OCI-LY7 (cell line): ENCODE measurements around the gene KRT3. TPM values are rescaled to one million over a fixed set of nuclear protein-coding genes. Genes with fewer than 3 reads are reported as not detected.

Experiments used
- BruUV-seq: library from RNA; stranded (reverse); fragments of 400-500 nt; replicated peaks from 2 replicates; lab custom pipeline; 2021; lab: Mats Ljungman, UMichigan
- CTCF ChIA-PET: fragments of 300-600 bp; sonication (Branson Sonifier 250); formaldehyde crosslinking; loops from one replicate; lab custom pipeline; 2022; ENCODE audit warnings: antibody characterized with exemption; ENCODE audit not compliant: unreplicated experiment; lab: Charles Lee
- POLR2A ChIA-PET: fragments of 300-600 bp; sonication (Branson Sonifier 250); formaldehyde crosslinking; loops from one replicate; lab custom pipeline; 2022; ENCODE audit warnings: antibody characterized with exemption; lab: Charles Lee
- DNase-seq: peaks from one replicate; pipeline ENCODE4 v3.0.0-alpha.2; 2015; ENCODE audit warnings: low spot score
- H2AFZ ChIP-seq: fragments of 200-600 bp; sonication (generic), shearing (Covaris generic); 2 replicates; pipeline ENCODE4 v1.6.1; 2014; ENCODE audit warnings: mild to moderate bottlenecking, antibody characterized with exemption, low read length, moderate library complexity
- H3K27ac ChIP-seq: fragments of 200-600 bp; sonication (generic); 2 replicates; pipeline ENCODE4 v1.5.1; 2014; ENCODE audit warnings: mixed run types, low read depth, mild to moderate bottlenecking, moderate library complexity, low read length, inconsistent platforms; ENCODE audit not compliant: poor library complexity, severe bottlenecking
- H3K36me3 ChIP-seq: fragments of 200-600 bp; sonication (generic); 2 replicates; pipeline ENCODE4 v1.6.1; 2014; ENCODE audit warnings: mild to moderate bottlenecking, antibody characterized with exemption, low read length, moderate library complexity, mixed read lengths; ENCODE audit not compliant: insufficient read depth
- H3K4me1 ChIP-seq: fragments of 200-600 bp; sonication (generic); 2 replicates; pipeline ENCODE4 v1.5.1; 2014; ENCODE audit warnings: mild to moderate bottlenecking, low read length; ENCODE audit not compliant: insufficient read depth, poor library complexity, severe bottlenecking
- H3K4me2 ChIP-seq: fragments of 200-600 bp; sonication (generic); 2 replicates; pipeline ENCODE4 v1.6.1; 2014; ENCODE audit warnings: mild to moderate bottlenecking, low read length
- H3K4me3 ChIP-seq: fragments of 200-600 bp; sonication (generic); 2 replicates; pipeline ENCODE4 v1.5.1; 2014; ENCODE audit warnings: mild to moderate bottlenecking, low read depth, low read length; ENCODE audit not compliant: poor library complexity, severe bottlenecking
- H3K79me2 ChIP-seq: fragments of 200-600 bp; sonication (generic); 2 replicates; pipeline ENCODE4 v1.6.1; 2016; ENCODE audit warnings: low read depth, mild to moderate bottlenecking, low read length, moderate library complexity, mixed read lengths; ENCODE audit not compliant: insufficient read depth
- H3K9me2 ChIP-seq: fragments of 200-600 bp; sonication (generic); 2 replicates; pipeline ENCODE4 v1.6.1; 2016; ENCODE audit warnings: mild to moderate bottlenecking, low read length, mixed read lengths; ENCODE audit not compliant: insufficient read depth
- H3K9me3 ChIP-seq: fragments of 200-600 bp; sonication (generic); 2 replicates; pipeline ENCODE4 v1.6.1; 2014; ENCODE audit warnings: mild to moderate bottlenecking, mixed run types, low read length, mixed read lengths
- H4K20me1 ChIP-seq: fragments of 200-600 bp; sonication (generic); 2 replicates; pipeline ENCODE4 v1.6.1; 2014; ENCODE audit warnings: mild to moderate bottlenecking, antibody characterized with exemption, low read length, moderate library complexity, mixed read lengths; ENCODE audit not compliant: insufficient read depth
- EZH2phosphoT487 ChIP-seq: fragments of 200-600 bp; sonication (generic); IDR thresholded peaks from 2 replicates; pipeline ENCODE4 v1.6.1; 2018; ENCODE audit warnings: low read depth, borderline replicate concordance, mild to moderate bottlenecking, mixed run types, antibody characterized with exemption, low read length, moderate library complexity, mixed read lengths
- intact Hi-C: fragments of 100-400 bp; cut with micrococcal nuclease; formaldehyde crosslinking; loops from one replicate; pipeline ENCODE4 v1.10.0; 2022; ENCODE audit not compliant: unreplicated experiment
- total RNA-seq, 2 experiments: library from RNA; depleted of rRNA in 1 of 2; stranded (reverse); fragments of >200 nt in 1 of 2; shearing (Covaris generic) in 1 of 2; gene quantifications; 2 replicates each; pipeline ENCODE4 v1.2.3, GENCODE V29; 2014 to 2022
- TF ChIP-seq, protein P1 (sequence below): fragments of 200-600 bp; sonication (generic); conservative IDR thresholded peaks from 2 replicates; pipeline ENCODE4 v1.5.1; 2014; ENCODE audit warnings: mild to moderate bottlenecking, antibody characterized with exemption, low read length, moderate library complexity, mixed read lengths

Gene KRT3
- total RNA-seq, 2 experiments from 2014 or later: not detected

DNA sequence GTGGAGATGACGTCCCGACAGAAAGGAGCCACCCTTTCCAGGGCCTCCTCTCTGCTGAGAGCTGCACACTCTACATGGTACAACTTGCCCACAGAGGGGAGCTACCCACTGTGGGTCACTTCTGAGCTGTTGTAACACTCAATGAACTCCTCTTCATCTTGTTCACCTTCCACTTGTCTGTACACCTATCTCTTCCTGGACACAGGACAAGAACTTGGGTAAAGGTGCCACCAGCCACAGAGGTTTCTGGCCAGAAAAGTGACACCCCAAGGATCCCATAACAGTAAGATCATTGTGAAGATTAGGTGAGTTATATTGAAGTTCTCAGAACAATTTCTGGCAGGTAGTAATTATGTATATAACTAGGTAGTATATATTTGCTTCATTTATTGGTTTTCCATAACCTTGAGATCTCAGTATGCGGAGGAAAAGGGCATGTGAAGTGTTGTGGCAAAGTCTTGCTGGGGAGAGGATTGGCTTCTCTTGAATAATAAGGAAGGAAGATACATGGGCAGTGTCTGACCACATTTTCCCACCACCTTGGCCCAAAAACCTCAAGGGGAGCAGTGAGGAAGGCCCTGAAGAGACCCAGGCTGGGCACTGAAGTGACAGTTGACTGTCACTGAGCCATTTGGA lies 53.0 kb downstream of the KRT3 start:
- no peak overlapping the region for H2AFZ ChIP-seq
- ChIA-PET CTCF (no interaction called here), POLR2A (no interaction called here)
- DNase-seq: no peak
- intact Hi-C loops: no loop called here
- H3K9me2 ChIP-seq: no peaks in the 10 kb centered on the region
- no peak overlapping the region for H3K4me2 ChIP-seq
- H3K36me3 ChIP-seq: no peaks in the 10 kb centered on the region
- no peaks in the 10 kb centered on the region for H3K79me2 ChIP-seq
- no TSS peak for BruUV-seq
- no peaks in the 10 kb centered on the region for H3K4me1 ChIP-seq
- TF ChIP-seq, protein P1, sequence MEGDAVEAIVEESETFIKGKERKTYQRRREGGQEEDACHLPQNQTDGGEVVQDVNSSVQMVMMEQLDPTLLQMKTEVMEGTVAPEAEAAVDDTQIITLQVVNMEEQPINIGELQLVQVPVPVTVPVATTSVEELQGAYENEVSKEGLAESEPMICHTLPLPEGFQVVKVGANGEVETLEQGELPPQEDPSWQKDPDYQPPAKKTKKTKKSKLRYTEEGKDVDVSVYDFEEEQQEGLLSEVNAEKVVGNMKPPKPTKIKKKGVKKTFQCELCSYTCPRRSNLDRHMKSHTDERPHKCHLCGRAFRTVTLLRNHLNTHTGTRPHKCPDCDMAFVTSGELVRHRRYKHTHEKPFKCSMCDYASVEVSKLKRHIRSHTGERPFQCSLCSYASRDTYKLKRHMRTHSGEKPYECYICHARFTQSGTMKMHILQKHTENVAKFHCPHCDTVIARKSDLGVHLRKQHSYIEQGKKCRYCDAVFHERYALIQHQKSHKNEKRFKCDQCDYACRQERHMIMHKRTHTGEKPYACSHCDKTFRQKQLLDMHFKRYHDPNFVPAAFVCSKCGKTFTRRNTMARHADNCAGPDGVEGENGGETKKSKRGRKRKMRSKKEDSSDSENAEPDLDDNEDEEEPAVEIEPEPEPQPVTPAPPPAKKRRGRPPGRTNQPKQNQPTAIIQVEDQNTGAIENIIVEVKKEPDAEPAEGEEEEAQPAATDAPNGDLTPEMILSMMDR: no peak
- TF ChIP-seq EZH2phosphoT487: no peak
- no peak overlapping the region for H3K27ac ChIP-seq
- no peak overlapping the region for H3K4me3 ChIP-seq
- no peaks in the 10 kb centered on the region for H3K9me3 ChIP-seq
- no peaks in the 10 kb centered on the region for H4K20me1 ChIP-seq

DNA sequence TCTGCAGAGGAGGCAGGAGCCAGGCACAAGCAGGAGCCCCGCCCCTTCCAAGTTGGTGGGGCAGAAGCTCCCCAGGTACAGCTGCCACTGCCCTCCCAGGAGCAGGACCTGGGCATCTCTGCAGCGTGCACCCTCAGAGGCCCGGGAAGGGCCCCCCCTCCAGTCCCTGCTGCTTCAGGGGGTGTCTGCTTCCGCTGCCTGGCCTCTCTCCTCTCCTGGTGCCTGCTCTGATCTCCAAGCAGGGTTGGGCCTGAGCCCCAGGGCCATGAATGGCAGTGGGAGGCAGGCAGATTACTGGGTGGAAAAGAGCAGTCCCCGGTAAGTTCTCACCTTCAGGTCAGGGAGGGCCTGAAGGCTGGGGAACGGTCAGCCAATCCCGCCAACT lies 53.7 kb downstream of the KRT3 start:
- CTCF ChIA-PET: no interaction called here
- H3K79me2 ChIP-seq: no peaks in the 10 kb centered on the region
- H3K4me1 ChIP-seq: no peaks in the 10 kb centered on the region
- BruUV-seq: no TSS peak
- H3K36me3 ChIP-seq: no peaks in the 10 kb centered on the region
- H3K4me3 ChIP-seq: no peak overlapping the region
- no peaks in the 10 kb centered on the region for H4K20me1 ChIP-seq
- no peaks in the 10 kb centered on the region for H3K9me3 ChIP-seq
- intact Hi-C loops: no loop called here
- DNase-seq: no peak
- no peaks in the 10 kb centered on the region for H3K9me2 ChIP-seq
- POLR2A ChIA-PET: no interaction called here
- no peak for TF ChIP-seq EZH2phosphoT487
- TF ChIP-seq, protein P1: no peak
- no peak overlapping the region for H3K27ac ChIP-seq
- H3K4me2 ChIP-seq: no peak overlapping the region
- no peak overlapping the region for H2AFZ ChIP-seq

DNA sequence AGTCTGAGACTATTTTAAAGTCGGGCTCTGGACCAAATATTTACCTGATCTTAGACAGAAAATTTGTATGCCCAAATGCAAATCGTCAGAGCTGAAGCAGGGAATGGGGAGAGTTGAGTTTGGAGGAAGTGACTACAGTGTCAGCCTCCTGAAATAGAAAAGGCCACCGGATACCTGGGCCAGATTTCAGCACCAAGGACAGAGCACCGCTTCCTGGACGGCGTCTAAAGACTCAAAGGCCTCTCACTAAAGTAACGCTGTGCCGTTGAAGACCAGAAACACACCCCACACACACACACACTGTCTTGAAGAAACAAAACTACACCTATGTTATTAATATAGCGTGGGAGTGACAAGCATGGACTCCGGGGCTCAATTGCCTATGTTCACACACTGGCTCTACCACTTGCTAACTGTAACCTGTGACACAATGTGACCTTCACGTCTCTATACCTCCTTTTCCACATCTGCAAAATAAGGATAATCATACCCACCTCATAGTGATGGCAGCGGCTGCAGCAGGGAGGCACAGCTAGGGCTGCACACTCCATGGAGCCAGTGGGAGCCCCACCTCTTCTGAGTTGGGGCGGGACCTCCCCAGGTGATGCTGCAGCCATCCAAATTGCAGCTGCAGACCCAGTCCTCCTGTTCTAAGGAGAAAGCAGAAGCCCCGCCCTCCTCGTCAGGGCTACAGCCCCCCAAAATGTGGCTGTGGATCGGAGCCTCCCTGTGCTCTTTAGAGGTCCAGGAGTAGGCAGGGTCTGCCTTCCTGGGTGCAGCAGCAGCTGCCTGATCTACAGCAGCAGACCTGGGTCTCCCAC lies 54.3 kb downstream of the KRT3 start:
- no peaks in the 10 kb centered on the region for H3K36me3 ChIP-seq
- intact Hi-C loops: no loop called here
- no peak overlapping the region for H2AFZ ChIP-seq
- no peaks in the 10 kb centered on the region for H3K9me2 ChIP-seq
- H4K20me1 ChIP-seq: no peaks in the 10 kb centered on the region
- H3K4me2 ChIP-seq: no peak overlapping the region
- ChIA-PET POLR2A (no interaction called here), CTCF (no interaction called here)
- no peaks in the 10 kb centered on the region for H3K79me2 ChIP-seq
- peak; percentile 53 for DNase-seq
- BruUV-seq: no TSS peak
- no peak overlapping the region for H3K4me3 ChIP-seq
- no peaks in the 10 kb centered on the region for H3K9me3 ChIP-seq
- TF ChIP-seq, protein P1: no peak
- no peak for TF ChIP-seq EZH2phosphoT487
- H3K27ac ChIP-seq: no peak overlapping the region
- H3K4me1 ChIP-seq: no peaks in the 10 kb centered on the region
